Gastroesophageal sphincter (tissue), 4 donors: ENCODE results near the gene CCDC150. TPM values are rescaled to one million over a fixed set of nuclear protein-coding genes. Genes with fewer than 3 reads are reported as not detected.

ENCODE experiments used
- ATAC-seq: fragments of 150-250 bp; one replicate; pipeline ENCODE4 v1.9.1; 2016; ENCODE audit warnings: mild to moderate bottlenecking, moderate library complexity
- H3K27ac ChIP-seq, 4 donors: fragments of 200-600 bp; sonication (generic) in 3 of 4; 1 replicate in 3 of 4; 2 replicates in 1 of 4; pipeline ENCODE4 v1.5.1; 2016 to 2019
- H3K27me3 ChIP-seq: fragments of 200-600 bp; sonication (generic); one replicate; pipeline ENCODE4 v1.5.1; 2019
- H3K36me3 ChIP-seq, 2 donors: fragments of 200-600 bp; sonication (generic); one replicate each; pipeline ENCODE4 v1.5.1; 2019; ENCODE audit warnings: control low read depth in 1 of 2
- H3K4me1 ChIP-seq, 3 donors: fragments of 200-600 bp; sonication (generic); 1 replicate in 2 of 3; 2 replicates in 1 of 3; pipeline ENCODE4 v1.5.1; 2016 to 2019; ENCODE audit warnings: control low read depth in 2 of 3
- H3K4me3 ChIP-seq, 2 donors: fragments of 200-600 bp; sonication (generic); one replicate each; pipeline ENCODE4 v1.5.1; 2019; ENCODE audit warnings: mild to moderate bottlenecking in 1 of 2, moderate library complexity in 1 of 2
- H3K9me3 ChIP-seq, 3 donors: fragments of 200-600 bp; sonication (generic); one replicate each; pipeline ENCODE4 v1.5.1; 2017 to 2019; ENCODE audit warnings: control low read depth in 2 of 3
- CTCF ChIP-seq, 4 experiments: fragments of 200-600 bp in 2 of 4; fragments of 450-650 bp in 2 of 4; sonication (generic) in 1 of 4; IDR thresholded peaks; one replicate each; pipeline ENCODE4 v1.5.1; 2017 to 2019; ENCODE audit warnings: antibody characterized with exemption in 4 of 4, mild to moderate bottlenecking in 2 of 4, moderate library complexity in 2 of 4
- EP300 ChIP-seq: sonication (generic); formaldehyde crosslinking; IDR thresholded peaks from one replicate; pipeline ENCODE4 v1.6.1; 2017; ENCODE audit warnings: antibody characterized with exemption, mild to moderate bottlenecking
- POLR2A ChIP-seq, 2 donors: fragments of 450-650 bp; IDR thresholded peaks; one replicate each; pipeline ENCODE4 v1.6.1; 2017; ENCODE audit warnings: antibody characterized with exemption in 2 of 2, mild to moderate bottlenecking in 2 of 2, moderate library complexity in 1 of 2
- POLR2AphosphoS5 ChIP-seq: sonication (generic); formaldehyde crosslinking; IDR thresholded peaks from one replicate; pipeline ENCODE4 v1.6.1; 2017; ENCODE audit warnings: antibody characterized with exemption
- WGBS, 2 donors: methylation state at CpG; one replicate each; pipeline ENCODE4 v1.1.5; 2018; ENCODE audit warnings: low coverage in 1 of 2; 5-methylcytosine and 5-hydroxymethylcytosine counted together
- total RNA-seq, 4 donors: library from RNA; depleted of rRNA; stranded (reverse); fragments of >200 nt; gene quantifications; one replicate each; pipeline ENCODE4 v1.1.0, GENCODE V29; 2016

Gene CCDC150
- total RNA-seq, 4 donors from 2014 or later: 1.0 to 2.6 TPM; not detected in 2

GRCh38 chr2:196718419-196719109, 79.0 kb downstream of the CCDC150 start:
- H3K36me3 ChIP-seq: no peaks in the 10 kb centered on the region
- 65 to 78% methylated on average over 6 of the region's 6 CpGs for WGBS, 2 donors
- no peak for ATAC-seq
- H3K4me3 ChIP-seq: no peak overlapping the region
- no peaks in the 10 kb centered on the region for H3K4me1 ChIP-seq
- no peaks in the 10 kb centered on the region for H3K9me3 ChIP-seq
- TF ChIP-seq CTCF (IDR thresholded peaks at IDR 0.05) (no peak), EP300 (no peak), POLR2AphosphoS5 (no peak), POLR2A (IDR thresholded peaks at IDR 0.05) (no peak)
- no peaks in the 10 kb centered on the region for H3K27me3 ChIP-seq
- no peak overlapping the region for H3K27ac ChIP-seq

- H3K9me3 ChIP-seq: no peaks in the 10 kb centered on the region
- H3K27me3 ChIP-seq: no peaks in the 10 kb centered on the region
- 49 to 54% methylated on average over 5 of the region's 6 CpGs for WGBS, 2 donors
- H3K36me3 ChIP-seq: no peaks in the 10 kb centered on the region
- H3K4me1 ChIP-seq: no peaks in the 10 kb centered on the region
- H3K27ac ChIP-seq: no peak overlapping the region
- no peak overlapping the region for H3K4me3 ChIP-seq
- no peak for TF ChIP-seq POLR2A (IDR thresholded peaks at IDR 0.05)
- TF ChIP-seq POLR2AphosphoS5: no peak
- no peak for TF ChIP-seq CTCF (IDR thresholded peaks at IDR 0.05)
- ATAC-seq: peak; percentile 51
These were observed 79.8 kb downstream of the CCDC150 start for GRCh38 chr2:196719110-196719872.

- ATAC-seq: no peak
- no peak overlapping the region for H3K27ac ChIP-seq
- no peaks in the 10 kb centered on the region for H3K9me3 ChIP-seq
- H3K36me3 ChIP-seq: no peaks in the 10 kb centered on the region
- no peaks in the 10 kb centered on the region for H3K27me3 ChIP-seq
- H3K4me3 ChIP-seq: no peak overlapping the region
- TF ChIP-seq CTCF (IDR thresholded peaks at IDR 0.05) (no peak), POLR2A (IDR thresholded peaks at IDR 0.05) (no peak), POLR2AphosphoS5 (no peak), EP300 (no peak)
- H3K4me1 ChIP-seq: no peaks in the 10 kb centered on the region
These were observed 84.1 kb downstream of the CCDC150 start for GRCh38 chr2:196723571-196723970.

- H3K27me3 ChIP-seq: no peaks in the 10 kb centered on the region
- H3K9me3 ChIP-seq: no peaks in the 10 kb centered on the region
- 84 to 87% methylated on average over 3 of the region's 3 CpGs for WGBS, 2 donors
- no peaks in the 10 kb centered on the region for H3K36me3 ChIP-seq
- H3K4me1 ChIP-seq: no peaks in the 10 kb centered on the region
- no peak overlapping the region for H3K4me3 ChIP-seq
- TF ChIP-seq POLR2AphosphoS5 (no peak), CTCF (IDR thresholded peaks at IDR 0.05) (no peak), EP300 (no peak), POLR2A (IDR thresholded peaks at IDR 0.05) (no peak)
- no peak for ATAC-seq
- no peak overlapping the region for H3K27ac ChIP-seq
These were observed 85.7 kb downstream of the CCDC150 start for GRCh38 chr2:196725218-196725617.

GRCh38 chr2:196725882-196726281, 86.4 kb downstream of the CCDC150 start:
- Histone ChIP-seq H3K27me3 (no peaks in the 10 kb centered on the region), H3K36me3 (no peaks in the 10 kb centered on the region), H3K4me1 (no peaks in the 10 kb centered on the region), H3K27ac (no peak overlapping the region), H3K4me3 (no peak overlapping the region), H3K9me3 (no peaks in the 10 kb centered on the region)
- WGBS, 2 donors: 85% methylated on average over 4 of the region's 4 CpGs; no CpG with 5 or more reads in 1 of the 2 donors
- ATAC-seq: no peak
- TF ChIP-seq POLR2AphosphoS5 (no peak), EP300 (no peak), CTCF (IDR thresholded peaks at IDR 0.05) (no peak), POLR2A (IDR thresholded peaks at IDR 0.05) (no peak)
